ENCODE data around the gene GABRG3. TPM values are rescaled to one million over a fixed set of nuclear protein-coding genes. Genes with fewer than 3 reads are reported as not detected.
"Not testable (repeated sequence)": the region's sequence is repeated elsewhere in the genome, so short reads cannot be mapped to it uniquely, and the experiment has no call there.

GABRG3 gene
- total and polyA plus RNA-seq, 12 donors, result not detected

DNA sequence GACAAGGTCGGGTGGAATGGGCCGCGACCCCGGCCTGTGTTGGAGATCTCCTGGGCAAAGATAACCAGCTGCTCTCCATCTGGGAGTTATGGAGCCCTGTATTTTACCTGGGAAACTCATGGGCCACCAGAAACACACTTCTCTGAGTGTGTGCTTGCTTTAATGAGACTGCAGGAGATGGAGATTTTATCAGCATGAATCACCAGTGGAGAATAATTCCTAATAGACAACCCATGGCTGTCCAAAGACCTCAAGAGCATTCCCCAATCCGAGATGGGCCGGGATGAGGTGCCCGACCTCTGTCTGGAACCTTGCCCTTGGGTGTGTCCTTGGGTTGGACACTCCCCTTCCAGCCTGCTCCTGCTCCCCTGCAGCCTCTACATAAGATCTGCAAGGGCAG, 389.3 kb downstream of the GABRG3 start:
- Histone ChIP-seq H3K4me3 (no peak overlapping the region), H3K27me3 (peaks cover 0 to 21% (median 9%) of the 10 kb centered on the region in 7 donors), H3K9me3 (peaks cover 0 to under 1% (median 0%) of the 10 kb centered on the region in 11 donors), H3K27ac (no peak overlapping the region), H3K36me3 (no peaks in the 10 kb centered on the region), H3K4me1 (no peaks in the 10 kb centered on the region)
- intact Hi-C loops (cut with DNase I), result loop anchor here in 3 of 10 donors (5.0 to 10.0 kb wide), 4 partner anchors 308 to 468 kb away; partner anchors contain the start of gene GABRG3 (in 1 of the 3)
- no peak for DNase-seq
- TF ChIP-seq, protein P1, sequence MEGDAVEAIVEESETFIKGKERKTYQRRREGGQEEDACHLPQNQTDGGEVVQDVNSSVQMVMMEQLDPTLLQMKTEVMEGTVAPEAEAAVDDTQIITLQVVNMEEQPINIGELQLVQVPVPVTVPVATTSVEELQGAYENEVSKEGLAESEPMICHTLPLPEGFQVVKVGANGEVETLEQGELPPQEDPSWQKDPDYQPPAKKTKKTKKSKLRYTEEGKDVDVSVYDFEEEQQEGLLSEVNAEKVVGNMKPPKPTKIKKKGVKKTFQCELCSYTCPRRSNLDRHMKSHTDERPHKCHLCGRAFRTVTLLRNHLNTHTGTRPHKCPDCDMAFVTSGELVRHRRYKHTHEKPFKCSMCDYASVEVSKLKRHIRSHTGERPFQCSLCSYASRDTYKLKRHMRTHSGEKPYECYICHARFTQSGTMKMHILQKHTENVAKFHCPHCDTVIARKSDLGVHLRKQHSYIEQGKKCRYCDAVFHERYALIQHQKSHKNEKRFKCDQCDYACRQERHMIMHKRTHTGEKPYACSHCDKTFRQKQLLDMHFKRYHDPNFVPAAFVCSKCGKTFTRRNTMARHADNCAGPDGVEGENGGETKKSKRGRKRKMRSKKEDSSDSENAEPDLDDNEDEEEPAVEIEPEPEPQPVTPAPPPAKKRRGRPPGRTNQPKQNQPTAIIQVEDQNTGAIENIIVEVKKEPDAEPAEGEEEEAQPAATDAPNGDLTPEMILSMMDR (IDR thresholded peaks at IDR 0.05), result no peak
- ATAC-seq, result no peak
- 77 to 89% methylated on average over 7 of the region's 7 CpGs for WGBS, 2 donors

DNA sequence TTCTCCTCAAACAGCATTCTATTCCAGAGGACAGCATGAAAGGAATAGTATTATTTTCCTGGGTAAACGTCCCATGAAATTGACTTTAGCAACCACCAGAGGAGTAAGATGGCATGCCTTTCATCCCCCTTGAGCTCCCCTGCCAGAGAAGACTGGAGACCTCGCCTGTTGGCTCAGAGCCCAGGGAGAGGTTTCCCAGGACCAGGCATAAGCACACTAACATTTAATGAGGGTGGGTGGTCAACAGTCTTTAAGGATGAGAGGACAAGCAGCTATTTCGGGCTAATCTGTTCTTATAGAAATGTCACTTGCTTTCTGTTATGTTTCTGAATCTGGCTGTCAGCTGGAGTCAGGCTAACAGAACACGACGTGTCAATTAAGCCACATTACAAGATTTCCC, 390.5 kb downstream of the GABRG3 start:
- no peak overlapping the region for H3K27ac ChIP-seq
- H3K4me1 ChIP-seq, result no peaks in the 10 kb centered on the region
- peaks cover 0 to 20% (median 9%) of the 10 kb centered on the region in 7 donors for H3K27me3 ChIP-seq
- 49 to 54% methylated on average over 5 of the region's 5 CpGs for WGBS, 2 donors
- no peaks in the 10 kb centered on the region for H3K9me3 ChIP-seq
- TF ChIP-seq, protein P1 (IDR thresholded peaks at IDR 0.05), result no peak
- H3K4me3 ChIP-seq, result no peak overlapping the region
- ATAC-seq (no peak), DNase-seq (no peak)
- intact Hi-C loops (cut with DNase I), result loop anchor here in 3 of 10 donors (5.0 to 10.0 kb wide), 4 partner anchors 309 to 469 kb away; partner anchors contain the start of gene GABRG3 (in 1 of the 3)
- H3K36me3 ChIP-seq, result no peaks in the 10 kb centered on the region

DNA sequence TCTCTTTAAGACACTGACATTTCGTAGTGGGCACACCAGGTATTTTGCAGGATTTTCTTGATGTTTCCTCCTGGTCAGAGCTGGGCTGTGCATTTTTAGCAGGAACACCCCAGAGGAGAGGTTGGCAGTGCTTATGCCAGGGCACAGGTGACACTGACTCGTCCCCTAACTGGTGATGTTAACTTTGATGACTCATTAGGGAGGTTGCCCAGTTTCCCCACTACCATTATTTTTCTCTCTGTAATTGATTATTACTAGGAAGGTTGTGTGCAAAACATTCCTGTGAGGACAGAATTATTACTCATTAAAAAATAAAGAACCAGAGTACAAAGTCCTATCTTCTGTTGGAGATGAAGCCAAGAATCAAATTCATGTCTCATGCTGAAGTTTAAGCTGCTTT, 394.5 kb downstream of the GABRG3 start:
- intact Hi-C loops (cut with DNase I), result loop anchor here in 1 of 10 donors (10.0 kb wide), 2 partner anchors 391 to 471 kb away; partner anchors contain the start of gene GABRG3
- DNase-seq, result no peak
- Histone ChIP-seq H3K4me3 (no peak overlapping the region), H3K4me1 (no peaks in the 10 kb centered on the region), H3K27me3 (peaks cover 0 to 7% (median 0%) of the 10 kb centered on the region in 7 donors), H3K9me3 (no peaks in the 10 kb centered on the region), H3K36me3 (no peaks in the 10 kb centered on the region), H3K27ac (no peak overlapping the region)
- TF ChIP-seq, protein P1 (IDR thresholded peaks at IDR 0.05), result no peak
- ATAC-seq, result no peak
- WGBS, 2 donors, result 71 to 76% methylated on average over 2 of the region's 2 CpGs

DNA sequence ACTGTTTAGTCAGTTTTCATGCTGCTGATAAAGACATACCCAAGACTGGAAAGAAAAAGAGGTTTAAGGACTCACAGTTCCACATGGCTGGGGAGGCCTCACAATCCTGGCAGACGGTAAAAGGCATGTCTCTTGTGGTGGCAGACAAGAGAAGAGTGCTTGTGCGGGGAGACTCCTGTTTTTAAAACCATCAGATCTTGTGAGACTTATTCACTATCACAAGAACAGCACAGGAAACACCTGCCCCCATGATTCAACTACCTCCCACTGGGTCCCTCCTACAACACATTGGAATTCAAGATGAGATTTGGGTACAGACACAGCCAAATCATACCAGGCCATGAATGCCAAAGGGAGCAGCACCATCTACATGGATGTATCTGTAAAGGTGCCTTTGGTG, 406.4 kb downstream of the GABRG3 start:
- 61 to 79% methylated on average over 2 of the region's 2 CpGs for WGBS, 2 donors
- H3K27ac ChIP-seq; H3K4me3 ChIP-seq; H3K27me3 ChIP-seq; ATAC-seq; H3K36me3 ChIP-seq; H3K4me1 ChIP-seq; H3K9me3 ChIP-seq; DNase-seq; intact Hi-C loops (cut with DNase I): not testable (repeated sequence)

DNA sequence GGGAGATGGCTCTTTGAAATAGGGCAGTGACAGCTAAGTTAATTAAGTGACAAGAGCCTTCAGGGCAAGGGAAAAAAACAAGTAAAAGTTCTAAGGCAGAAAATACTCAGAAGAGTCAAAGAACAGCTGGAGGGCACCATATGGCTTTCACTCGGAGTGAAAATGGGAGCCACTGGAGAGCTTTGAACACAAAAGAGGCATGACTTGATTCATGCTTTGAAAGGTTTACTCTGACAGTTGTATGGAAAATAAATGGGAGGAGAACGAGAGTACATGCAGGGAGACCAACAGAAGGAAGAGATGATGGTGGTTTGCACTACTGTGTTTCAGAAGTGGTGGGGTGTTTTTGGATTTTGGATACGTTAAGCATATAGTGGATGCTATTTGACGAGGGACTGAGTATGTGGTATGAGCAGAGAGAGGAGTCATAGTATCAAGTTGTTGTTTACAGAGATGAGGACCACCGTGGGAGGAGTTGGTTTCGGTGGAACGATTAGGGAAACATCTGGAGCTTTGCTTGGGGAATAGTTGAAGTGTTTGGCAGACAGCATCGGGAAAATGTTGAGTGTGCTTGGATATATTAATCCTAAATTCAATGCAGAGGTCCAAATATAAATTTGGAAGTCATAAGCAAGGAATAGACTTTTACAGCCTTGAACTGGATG, 411.5 kb downstream of the GABRG3 start:
- intact Hi-C loops (cut with DNase I), result loop anchor here in 1 of 10 donors (5.0 kb wide), 1 partner anchor 50 kb away; no protein-coding TSS in a partner anchor

More for the DNA sequence above, 411.5 kb downstream of the GABRG3 start:
- peaks cover 0 to 6% (median 0%) of the 10 kb centered on the region in 7 donors for H3K27me3 ChIP-seq
- H3K4me1 ChIP-seq, result no peaks in the 10 kb centered on the region
- WGBS, 2 donors, result 48 to 65% methylated on average over 8 of the region's 8 CpGs
- TF ChIP-seq, protein P1 (IDR thresholded peaks at IDR 0.05), result no peak
- no peak overlapping the region for H3K27ac ChIP-seq
- no peak overlapping the region for H3K4me3 ChIP-seq
- peaks cover 0 to 11% (median 0%) of the 10 kb centered on the region in 11 donors for H3K9me3 ChIP-seq
- ATAC-seq (no peak), DNase-seq (no peak)
- no peaks in the 10 kb centered on the region for H3K36me3 ChIP-seq
